Left cardiac atrium (tissue), 4 donors: ENCODE results near the gene VDAC1. TPM values are rescaled to one million over a fixed set of nuclear protein-coding genes. Genes with fewer than 3 reads are reported as not detected.
A peak's percentile ranks its signal among the peaks of the same experiment; 100 is the strongest.
"Not testable (repeated sequence)": the region's sequence is repeated elsewhere in the genome, so short reads cannot be mapped to it uniquely, and the experiment has no call there.

Experiments used
- ATAC-seq, 2 donors: fragments of 200-7000 bp; cut with Tn5 transposase; one replicate each; pipeline ENCODE4 v1.9.1; 2020; ENCODE audit warnings: mild to moderate bottlenecking in 2 of 2, moderate library complexity in 2 of 2
- DNase-seq: peaks from one replicate; pipeline ENCODE4 v3.0.0-alpha.2; 2020
- intact Hi-C, 2 donors: fragments of 100-400 bp; cut with DNase I; formaldehyde crosslinking; loops; one replicate each; pipeline versions ENCODE4 v1.14.1 to v1.15.1; 2022 to 2023
- total RNA-seq, 2 donors: library from RNA; stranded (reverse); fragmentation: NEBNext Ultra II Directional; extraction: Animal tissue kit (Norgen Biotek cat#: 25700); gene quantifications; one replicate each; pipeline ENCODE4 v1.2.1, GENCODE V29; 2021
- donor health status: DM: no; HTN: yes; CAD: no.
- donor health status: DM: no; HTN: yes; CAD: no; lungs with severe emphysema.
- donor health status: DM: yes; HTN: yes; CAD: no.
- donor health status: Dilated cardiomyopathy.

The VDAC1 gene
- total RNA-seq, 2 donors from 2014 or later, result 275 to 362 TPM

DNA sequence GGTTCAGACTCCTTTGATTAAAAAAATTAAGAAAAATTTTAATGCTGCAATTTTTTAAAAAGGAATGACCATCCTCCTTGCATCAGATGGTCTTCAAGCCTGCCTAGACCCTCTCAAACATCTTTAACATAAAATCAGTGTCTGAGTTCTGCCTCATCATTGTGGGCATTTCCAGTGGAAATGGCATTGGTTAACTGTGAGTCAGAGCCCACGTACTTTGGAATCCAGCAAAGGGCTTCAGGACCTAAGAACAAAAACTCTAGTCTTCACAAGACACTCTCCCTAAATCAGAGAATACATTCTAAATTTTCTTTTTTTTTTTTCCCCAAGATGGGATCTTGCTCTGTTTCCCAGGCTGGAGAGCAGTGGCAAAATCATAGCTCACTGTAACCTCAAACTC is 26.9 kb downstream of the VDAC1 start:
- ATAC-seq (no peak), DNase-seq (no peak)
- intact Hi-C loops, result no loop called here

- intact Hi-C loops, result no loop called here
- DNase-seq, result no peak
- ATAC-seq, result no peak
These were observed 27.5 kb downstream of the VDAC1 start for GRCh38 chr5:133977161-133977787.

- DNase-seq, intact Hi-C loops, ATAC-seq: not testable (repeated sequence)
These were observed 29.2 kb downstream of the VDAC1 start for GRCh38 chr5:133975546-133975945.

- intact Hi-C loops, result no loop called here
- peak in 1 of 2 donors; percentile 71 for ATAC-seq
- DNase-seq, result no peak
These were observed 30.6 kb downstream of the VDAC1 start for GRCh38 chr5:133974142-133974541.

DNA sequence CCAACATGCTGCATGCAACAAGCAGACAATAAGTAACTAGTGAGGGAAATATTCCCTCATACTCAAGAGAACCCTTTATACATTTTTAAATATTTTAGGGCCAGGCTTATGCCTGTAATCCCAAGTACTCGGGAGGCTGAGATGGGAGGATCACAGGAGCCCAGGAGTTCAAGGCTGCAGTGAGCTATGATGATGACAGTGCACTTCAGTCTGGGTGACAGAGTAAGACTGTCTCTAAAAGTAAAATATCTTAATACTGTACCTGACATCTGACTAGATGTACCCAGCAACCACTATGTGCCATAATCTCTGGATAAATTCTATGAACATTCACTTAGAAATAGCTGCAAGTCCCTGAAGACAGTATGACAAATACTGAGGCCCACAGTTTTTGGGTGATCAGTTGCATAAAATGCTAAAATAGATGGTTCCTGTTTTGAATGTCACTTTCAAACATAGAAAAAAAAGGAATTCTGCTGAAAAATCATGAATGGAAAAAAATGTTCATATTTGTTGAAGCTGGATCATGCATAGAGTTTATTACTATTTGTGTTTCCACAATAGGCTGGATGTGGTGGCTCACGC is 34.4 kb downstream of the VDAC1 start:
- ATAC-seq, result no peak
- DNase-seq, result no peak
- intact Hi-C loops, result no loop called here

DNA sequence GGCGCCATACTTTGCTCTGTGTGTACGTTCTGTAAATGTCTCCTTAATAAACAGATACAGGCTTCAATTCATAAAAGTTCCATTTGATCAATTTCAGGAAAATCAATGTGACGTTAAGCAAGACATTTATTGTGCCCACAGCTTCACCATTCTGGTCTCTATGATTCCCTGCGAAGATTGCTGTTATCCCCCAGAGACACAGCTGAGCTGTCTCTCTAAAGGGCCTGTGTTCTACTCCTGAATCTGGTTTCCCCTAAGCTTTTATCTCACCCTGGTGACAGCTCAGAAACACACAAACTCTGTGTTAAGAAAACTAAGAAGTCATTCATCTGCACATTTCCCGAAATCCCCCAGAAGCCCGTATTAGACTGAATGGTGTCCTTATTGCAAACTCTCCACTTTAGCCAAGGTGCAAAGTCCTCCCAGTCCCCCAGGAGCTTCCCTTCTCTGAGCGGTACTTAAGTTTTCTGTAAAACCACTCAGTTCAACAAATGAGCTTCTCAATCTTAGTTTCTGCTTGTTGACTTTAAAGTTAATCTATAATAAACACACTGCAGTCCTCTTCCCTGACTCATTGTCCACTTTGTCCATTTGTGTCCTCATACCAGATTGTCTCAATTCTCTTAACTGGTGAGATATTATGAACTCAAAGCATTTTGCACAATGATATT is 35.0 kb downstream of the VDAC1 start:
- intact Hi-C loops, result no loop called here
- DNase-seq (no peak), ATAC-seq (no peak)

DNA sequence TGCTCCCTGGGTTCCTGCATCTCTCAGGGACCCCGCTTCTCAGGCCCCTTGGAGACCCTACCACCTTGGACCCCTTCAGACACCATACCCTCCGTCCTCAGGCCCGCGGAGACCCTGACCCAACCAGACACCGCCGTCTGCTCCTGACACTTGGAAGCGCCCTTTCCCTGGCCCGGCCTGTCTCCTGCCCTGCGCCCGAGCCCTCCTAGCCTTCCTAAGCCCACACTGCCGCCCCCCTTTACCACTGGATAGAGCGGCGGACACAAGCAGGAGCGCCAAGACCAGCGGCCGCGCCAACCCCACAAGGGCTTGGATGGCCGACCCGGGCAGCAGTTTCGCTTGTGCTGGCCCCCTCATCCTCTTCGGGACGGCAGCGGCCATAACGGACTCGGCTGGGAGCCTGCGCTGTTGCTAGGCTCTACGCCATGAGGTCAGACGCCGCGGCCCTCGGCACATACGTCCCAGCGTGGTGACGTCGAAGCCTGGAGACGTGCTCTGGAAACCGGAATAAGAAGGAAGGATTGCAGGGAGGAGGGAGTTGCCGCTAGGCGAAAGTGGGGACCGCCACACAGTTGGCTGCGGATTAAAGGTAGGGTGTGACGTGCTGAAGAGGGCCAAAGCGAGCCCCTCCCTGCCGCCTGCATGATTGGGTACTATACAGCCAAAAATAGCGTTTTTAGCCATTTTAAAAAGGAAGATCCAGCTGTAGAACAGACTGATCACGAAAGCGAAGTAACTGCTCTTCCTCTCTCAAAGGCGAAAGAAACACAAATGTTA is 36.4 kb downstream of the VDAC1 start, which contains the start of gene C5orf15:
Gene C5orf15 (minus strand): TSS at position 422 of the 777 bp plus-strand sequence. CDS start 41 bp downstream, at position 381.
- DNase-seq, result peak; percentile 98
- ATAC-seq, result peak; percentile 99
- intact Hi-C loops, result no loop called here

DNA sequence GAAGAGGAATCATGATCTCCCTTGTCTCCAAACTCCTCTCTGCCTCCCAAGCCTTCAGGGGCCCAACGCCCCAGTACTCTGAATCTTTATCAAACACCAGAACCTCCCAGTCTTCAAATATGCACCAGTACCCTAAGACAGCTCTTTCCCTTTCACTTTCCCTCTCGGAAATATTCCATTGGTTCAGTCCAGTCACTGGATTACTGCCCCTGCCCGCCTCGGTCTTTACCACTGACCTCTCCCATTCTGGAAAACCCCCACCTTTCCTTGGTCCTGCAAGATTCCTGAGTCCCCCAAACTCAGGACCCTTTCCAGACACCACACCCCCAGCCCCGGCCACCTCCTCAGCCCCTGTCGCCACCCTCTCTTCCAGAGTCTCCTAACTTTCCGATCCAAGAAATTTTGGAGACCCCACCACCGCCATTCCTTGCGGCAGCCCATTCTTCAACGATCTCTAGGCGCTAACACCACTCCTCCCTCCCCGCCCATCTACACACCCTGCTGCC is 37.0 kb downstream of the VDAC1 start:
- intact Hi-C loops, result no loop called here
- DNase-seq (peak; percentile 31), ATAC-seq (peak; percentile 7 to 57)

- ATAC-seq, result no peak
- intact Hi-C loops, result no loop called here
- DNase-seq, result no peak
These were observed 37.7 kb downstream of the VDAC1 start for GRCh38 chr5:133967124-133967523.

- ATAC-seq, result no peak
- intact Hi-C loops, result no loop called here
- no peak for DNase-seq
These were observed 38.7 kb downstream of the VDAC1 start for GRCh38 chr5:133966090-133966489.

DNA sequence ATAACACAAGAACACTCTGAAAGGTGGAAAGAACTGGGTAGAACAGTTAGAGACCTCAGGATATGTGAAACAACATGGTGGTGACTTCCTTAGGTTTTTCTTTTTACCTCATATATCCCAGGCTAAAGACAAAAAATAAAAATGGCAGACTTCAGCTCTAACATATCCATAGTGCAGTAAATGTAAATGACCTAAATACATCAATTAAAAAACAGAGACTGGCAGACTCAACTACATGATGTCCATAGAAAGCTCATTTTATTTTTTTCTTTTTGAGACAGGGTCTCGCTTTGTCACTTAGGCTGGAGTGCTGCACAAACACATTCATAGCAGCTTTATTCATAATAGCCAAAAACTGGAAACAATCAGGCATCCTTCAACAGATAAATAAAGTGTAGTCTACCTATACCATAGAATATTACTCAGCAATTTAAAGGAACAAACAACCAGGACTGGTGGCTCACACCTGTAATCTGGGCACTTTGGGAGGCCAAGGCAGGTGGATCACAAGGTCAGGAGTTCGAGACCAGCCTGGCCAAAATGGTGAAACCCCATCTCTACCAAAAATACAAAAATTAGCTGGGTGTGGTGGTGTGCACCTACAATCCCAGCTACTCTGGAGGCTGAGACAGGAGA is 41.2 kb downstream of the VDAC1 start:
- ATAC-seq (no peak), DNase-seq (no peak)
- intact Hi-C loops, result no loop called here

DNA sequence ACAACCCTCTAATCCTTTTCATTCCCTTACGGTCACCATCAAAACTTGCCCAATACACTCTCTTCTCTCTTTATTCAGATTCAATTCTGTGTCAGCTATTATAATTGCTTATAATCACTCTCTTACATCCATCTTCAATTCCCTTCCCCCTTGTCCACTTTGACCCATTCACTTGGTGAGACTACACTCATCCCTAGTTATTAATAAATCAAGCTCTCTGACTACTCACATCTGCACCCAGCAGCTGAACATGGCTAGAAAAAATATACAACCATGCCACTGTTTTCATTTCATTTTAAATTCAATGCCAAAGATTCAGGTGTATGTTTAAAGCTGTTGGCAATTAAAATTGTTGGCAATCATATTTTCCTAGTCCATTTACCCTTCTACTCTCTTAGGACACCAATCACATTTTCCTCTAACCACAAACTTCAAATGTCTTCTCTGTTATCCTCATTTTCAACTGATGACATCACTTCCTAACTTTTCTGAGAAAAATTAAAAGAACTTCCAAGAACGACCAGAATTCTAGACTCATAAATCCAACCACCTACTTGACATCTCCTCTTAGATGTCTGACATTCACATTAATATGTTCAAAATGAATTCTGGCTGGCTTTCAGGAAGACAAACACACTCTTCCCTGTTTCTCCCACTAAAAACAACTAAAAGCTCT is 41.8 kb downstream of the VDAC1 start:
- DNase-seq (no peak), ATAC-seq (no peak)
- intact Hi-C loops, result no loop called here

DNA sequence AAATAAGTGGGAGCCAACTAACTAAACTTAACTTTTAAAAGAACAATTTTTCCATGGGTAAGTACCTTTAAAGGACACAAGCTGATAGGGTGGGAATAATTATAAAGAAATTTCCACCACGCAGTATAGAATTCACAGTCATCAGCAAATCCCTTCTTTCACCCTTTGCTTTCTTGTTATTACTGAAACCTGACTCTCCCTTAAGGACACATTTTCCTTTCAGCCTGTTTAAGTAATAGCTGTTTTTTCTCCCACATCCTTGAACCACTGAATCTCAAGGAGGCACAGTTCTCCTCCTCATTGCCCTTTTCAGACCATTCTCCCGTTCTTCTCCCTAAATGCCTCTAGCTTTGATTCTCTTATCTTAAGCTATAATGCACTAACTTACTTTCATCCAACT is 42.6 kb downstream of the VDAC1 start:
- DNase-seq (no peak), ATAC-seq (no peak)
- intact Hi-C loops, result no loop called here

DNA sequence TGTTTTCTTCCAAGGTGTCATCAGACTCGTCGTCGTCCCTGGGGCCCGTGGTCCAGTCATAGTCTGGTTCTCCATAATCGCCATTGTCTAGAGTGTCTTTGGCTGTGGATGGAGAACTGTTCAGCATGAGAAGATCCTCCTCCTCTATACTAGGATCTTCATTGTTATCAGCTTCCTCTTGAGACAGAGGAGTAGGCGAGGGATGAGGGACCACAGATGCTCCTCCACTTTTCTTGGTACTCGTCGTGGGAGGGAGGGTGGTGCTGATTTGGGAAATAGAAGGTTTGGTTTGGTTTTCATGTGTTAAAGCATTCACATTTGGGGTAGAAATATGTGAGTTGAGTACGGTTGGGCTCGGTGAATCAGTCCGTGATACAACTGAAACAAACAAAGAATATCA is 45.1 kb downstream of the VDAC1 start:
- no peak for ATAC-seq
- no peak for DNase-seq
- intact Hi-C loops, result no loop called here

DNA sequence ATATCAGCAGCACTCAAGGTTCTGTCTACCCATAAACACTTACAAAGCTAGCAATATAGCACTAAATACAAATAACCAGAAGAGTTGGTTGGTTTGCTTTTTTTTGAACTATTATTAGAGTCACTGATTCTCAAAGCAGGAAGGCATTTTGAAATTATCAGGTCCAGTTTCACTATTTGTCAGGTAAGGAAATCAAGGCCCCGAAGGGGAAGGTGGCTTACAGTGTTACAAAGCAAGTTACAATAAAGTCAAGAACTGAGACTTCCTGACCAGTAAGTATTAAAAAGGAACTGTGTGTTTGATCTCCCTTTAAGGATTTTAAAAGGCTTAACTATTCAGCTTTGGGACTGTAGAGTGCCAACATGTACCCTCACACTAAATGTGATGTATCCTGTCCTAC is 47.2 kb downstream of the VDAC1 start:
- no peak for DNase-seq
- intact Hi-C loops, result no loop called here
- ATAC-seq, result no peak

DNA sequence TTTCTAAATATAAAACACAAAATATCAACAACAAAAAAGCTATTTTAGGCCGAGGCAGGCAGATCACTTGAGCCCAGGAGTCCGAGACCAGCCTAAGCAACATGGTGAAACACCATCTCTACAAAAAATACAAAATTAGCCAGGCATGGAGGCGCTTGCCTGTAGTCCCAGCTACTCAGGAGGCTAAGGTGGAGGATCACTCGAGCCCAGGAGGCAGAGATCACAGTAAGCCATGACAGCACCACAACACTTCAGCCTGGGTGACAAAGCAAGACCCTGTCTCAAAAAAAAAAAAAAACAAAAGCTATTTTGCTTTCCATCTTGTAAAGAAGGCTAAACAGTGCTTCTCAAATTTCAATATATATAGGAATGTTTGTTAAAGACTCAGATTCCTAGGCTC is 47.7 kb downstream of the VDAC1 start:
- DNase-seq (no peak), ATAC-seq (no peak)
- intact Hi-C loops, result no loop called here

DNA sequence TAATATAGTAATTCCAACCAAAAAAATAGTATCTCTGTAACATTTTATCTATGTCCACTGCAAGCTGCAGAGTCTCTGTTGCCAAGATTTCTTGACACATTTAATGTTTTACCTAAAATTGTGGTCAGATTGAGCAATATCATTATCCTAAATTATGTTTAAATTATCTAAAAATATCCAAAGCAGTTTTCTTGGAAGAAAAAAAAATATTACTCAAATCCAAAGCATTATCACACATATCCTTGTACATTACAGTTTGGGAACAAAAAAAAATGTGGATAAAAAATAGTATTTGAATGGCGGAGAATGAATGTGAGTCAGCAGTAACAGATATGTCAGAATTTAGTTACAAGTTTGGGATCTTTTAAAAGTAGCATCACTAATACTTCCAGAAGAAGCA is 48.6 kb downstream of the VDAC1 start:
- ATAC-seq, intact Hi-C loops, DNase-seq: not testable (repeated sequence)

- intact Hi-C loops, result no loop called here
- DNase-seq (no peak), ATAC-seq (peak in 1 of 2 donors; percentile 10)
These were observed 51.1 kb downstream of the VDAC1 start for GRCh38 chr5:133953568-133954145.
